Measurements from ENCODE around the gene ATF6. TPM values are rescaled to one million over a fixed set of nuclear protein-coding genes. Genes with fewer than 3 reads are reported as not detected.
"Not testable (repeated sequence)": the region's sequence is repeated elsewhere in the genome, so short reads cannot be mapped to it uniquely, and the experiment has no call there.

Gene ATF6
- total RNA-seq, 3 donors from 2014 or later = 31.0 to 56.1 (median 34.1) TPM

DNA sequence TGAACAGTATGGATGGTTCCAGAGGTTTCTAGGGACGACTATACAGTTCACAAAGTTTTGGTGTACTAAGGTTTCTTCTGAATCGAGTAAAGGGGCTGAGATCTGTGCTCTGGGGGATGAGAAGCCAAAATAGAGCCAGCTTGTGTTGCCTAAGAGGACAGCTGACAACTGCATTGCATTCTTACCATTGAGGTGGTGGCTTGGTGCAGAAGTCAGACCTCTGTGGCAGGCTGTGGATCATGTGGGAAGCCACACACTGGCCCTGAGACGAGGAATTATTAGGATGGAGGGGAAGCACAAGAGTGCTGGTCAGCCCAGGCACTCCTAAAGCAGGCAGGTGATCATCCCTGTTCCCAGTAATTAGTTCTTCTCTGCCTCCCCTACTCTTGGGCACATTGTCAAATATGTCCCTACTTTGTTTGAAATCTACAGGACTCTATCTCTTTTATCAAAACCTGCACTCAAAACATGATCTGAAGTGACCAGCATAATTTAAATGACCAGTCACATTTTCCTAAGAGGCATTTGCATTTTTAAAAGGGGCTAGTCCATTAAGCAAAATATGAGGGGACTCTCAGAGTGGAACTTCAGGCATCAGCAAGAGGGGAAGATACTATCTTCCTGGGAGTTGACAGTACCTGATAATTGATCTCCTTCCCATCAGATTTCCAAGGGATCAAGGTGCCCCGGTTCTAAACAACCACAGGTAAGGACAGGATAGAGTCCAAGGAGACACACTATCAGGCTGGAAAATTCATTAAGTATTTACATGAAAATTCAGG is 45.0 kb upstream of the ATF6 start, which contains the start of gene FCRLB:
FCRLB (plus strand) TSS at position 589 of the 782 bp plus-strand sequence. CDS start 1,129 bp downstream, outside the sequence.
- intact Hi-C loops (cut with DNase I; ENCODE audit: low total_unique reads) = no loop called here
- TF ChIP-seq POLR2A (IDR thresholded peaks at IDR 0.05) = no peak
- no peak for TF ChIP-seq POLR2AphosphoS5 (IDR thresholded peaks at IDR 0.05)
- TF ChIP-seq, protein P1, sequence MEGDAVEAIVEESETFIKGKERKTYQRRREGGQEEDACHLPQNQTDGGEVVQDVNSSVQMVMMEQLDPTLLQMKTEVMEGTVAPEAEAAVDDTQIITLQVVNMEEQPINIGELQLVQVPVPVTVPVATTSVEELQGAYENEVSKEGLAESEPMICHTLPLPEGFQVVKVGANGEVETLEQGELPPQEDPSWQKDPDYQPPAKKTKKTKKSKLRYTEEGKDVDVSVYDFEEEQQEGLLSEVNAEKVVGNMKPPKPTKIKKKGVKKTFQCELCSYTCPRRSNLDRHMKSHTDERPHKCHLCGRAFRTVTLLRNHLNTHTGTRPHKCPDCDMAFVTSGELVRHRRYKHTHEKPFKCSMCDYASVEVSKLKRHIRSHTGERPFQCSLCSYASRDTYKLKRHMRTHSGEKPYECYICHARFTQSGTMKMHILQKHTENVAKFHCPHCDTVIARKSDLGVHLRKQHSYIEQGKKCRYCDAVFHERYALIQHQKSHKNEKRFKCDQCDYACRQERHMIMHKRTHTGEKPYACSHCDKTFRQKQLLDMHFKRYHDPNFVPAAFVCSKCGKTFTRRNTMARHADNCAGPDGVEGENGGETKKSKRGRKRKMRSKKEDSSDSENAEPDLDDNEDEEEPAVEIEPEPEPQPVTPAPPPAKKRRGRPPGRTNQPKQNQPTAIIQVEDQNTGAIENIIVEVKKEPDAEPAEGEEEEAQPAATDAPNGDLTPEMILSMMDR (IDR thresholded peaks at IDR 0.05) = no peak
- Histone ChIP-seq H3K27ac (no peak within 1 kb of the TSS), H3K4me1 (no peaks in the 10 kb centered on the region), H3K9me3 (no peaks in the 10 kb centered on the region), H3K4me3 (no peak within 1 kb of the TSS), H3K36me3 (no peaks in the 10 kb centered on the region), H3K27me3 (no peaks in the 10 kb centered on the region)
- DNase-seq (ENCODE audit: low spot score in 2 of 2) = no peak

DNA sequence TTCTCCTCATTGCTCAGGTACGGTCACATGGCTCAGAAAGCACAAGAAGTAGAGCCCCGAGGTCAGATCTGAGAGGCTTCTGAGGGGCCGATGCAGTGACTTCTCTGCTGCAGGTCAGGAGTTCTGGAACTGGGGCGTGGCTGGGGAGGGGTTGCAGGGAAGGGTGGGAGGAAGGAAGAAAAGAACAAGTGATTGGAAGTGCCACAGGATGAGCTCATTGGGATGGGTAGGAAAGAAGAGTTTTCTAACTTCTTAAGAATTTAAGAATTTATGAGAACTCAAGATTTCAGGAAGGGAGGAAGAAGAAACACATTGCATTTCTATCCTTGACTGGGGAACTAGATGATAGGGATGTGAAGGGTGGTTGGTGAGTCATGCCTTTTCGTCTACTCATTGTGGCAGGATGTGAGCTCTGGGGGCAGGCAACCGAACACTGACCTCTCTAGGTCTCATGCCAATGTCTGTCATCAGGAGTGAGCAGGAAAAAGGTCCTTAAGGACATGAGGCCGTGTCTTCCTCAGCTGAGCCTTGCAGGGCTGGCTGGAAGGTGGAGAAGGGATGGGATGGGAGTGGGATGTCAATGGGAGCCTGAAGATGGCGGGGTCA is 44.3 kb upstream of the ATF6 start:
- intact Hi-C loops (cut with DNase I; ENCODE audit: low total_unique reads) = no loop called here
- H3K4me3 ChIP-seq = no peak overlapping the region
- H3K27me3 ChIP-seq = no peaks in the 10 kb centered on the region
- TF ChIP-seq POLR2AphosphoS5 (IDR thresholded peaks at IDR 0.05) (no peak), POLR2A (IDR thresholded peaks at IDR 0.05) (no peak)
- TF ChIP-seq, protein P1 (IDR thresholded peaks at IDR 0.05) = no peak
- H3K9me3 ChIP-seq = no peaks in the 10 kb centered on the region
- H3K4me1 ChIP-seq = no peaks in the 10 kb centered on the region
- H3K36me3 ChIP-seq = no peaks in the 10 kb centered on the region
- DNase-seq (ENCODE audit: low spot score in 2 of 2) = no peak
- H3K27ac ChIP-seq = no peak overlapping the region

DNA sequence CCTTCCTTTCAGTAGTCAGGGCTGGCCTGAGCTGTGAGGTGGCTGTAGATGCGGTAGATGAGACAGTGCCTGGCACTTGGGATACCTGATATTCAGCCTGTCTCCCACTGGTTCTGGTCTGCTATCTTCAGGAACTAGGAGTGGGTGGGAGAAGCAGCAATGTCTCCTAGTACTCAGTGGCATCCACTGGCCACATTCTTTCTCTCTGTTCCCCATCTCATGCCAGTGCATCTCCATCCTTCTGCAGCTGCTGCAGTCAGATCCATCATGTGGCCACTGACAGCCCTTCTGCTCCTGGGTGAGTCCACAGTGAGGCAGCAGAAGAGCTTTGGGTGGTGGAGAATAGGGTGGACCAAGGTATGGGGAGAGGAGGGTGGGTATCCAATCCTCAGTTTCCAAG is 43.7 kb upstream of the ATF6 start:
- no peak for TF ChIP-seq POLR2AphosphoS5 (IDR thresholded peaks at IDR 0.05)
- TF ChIP-seq POLR2A (IDR thresholded peaks at IDR 0.05) = no peak
- TF ChIP-seq, protein P1 (IDR thresholded peaks at IDR 0.05) = no peak
- Histone ChIP-seq H3K9me3 (no peaks in the 10 kb centered on the region), H3K36me3 (no peaks in the 10 kb centered on the region), H3K27ac (no peak overlapping the region), H3K27me3 (no peaks in the 10 kb centered on the region), H3K4me1 (no peaks in the 10 kb centered on the region), H3K4me3 (no peak overlapping the region)
- DNase-seq (ENCODE audit: low spot score in 2 of 2) = no peak
- intact Hi-C loops (cut with DNase I; ENCODE audit: low total_unique reads) = no loop called here

DNA sequence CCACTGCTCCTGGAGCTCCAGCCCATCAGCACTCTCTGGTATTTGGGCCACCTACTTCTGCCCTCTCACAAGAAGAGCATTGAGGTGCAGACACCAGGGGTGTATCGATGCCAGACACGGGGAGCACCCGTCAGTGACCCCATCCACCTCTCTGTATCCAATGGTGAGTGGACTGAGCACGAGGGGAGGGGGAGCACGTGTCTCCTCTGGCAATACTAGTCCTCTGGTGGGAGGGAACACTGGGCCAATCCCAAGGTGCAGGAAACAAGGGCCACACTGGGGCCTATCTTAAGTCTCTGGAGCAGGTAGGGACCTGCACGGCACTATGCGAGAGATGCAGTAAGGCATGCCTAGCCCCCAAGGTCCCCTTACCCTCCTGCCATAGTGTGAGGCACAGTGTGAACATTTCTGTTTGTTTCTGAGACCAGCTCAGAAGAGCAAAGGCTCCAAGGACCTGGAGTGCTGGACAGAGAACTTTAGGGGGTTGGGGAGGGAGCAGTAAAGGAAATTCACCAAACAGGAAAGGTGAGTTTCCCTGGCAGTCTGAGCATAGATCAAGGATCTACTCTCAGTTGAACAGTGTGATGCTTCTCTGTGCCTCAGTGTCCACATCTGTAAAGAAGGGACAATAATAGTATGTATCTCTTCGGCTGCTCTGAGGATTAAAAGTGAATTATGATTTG is 42.5 kb upstream of the ATF6 start:
- no peak for DNase-seq (ENCODE audit: low spot score in 2 of 2)
- TF ChIP-seq POLR2A (IDR thresholded peaks at IDR 0.05) = no peak
- TF ChIP-seq, protein P1 (IDR thresholded peaks at IDR 0.05) = no peak
- no peak for TF ChIP-seq POLR2AphosphoS5 (IDR thresholded peaks at IDR 0.05)
- Histone ChIP-seq H3K36me3 (no peaks in the 10 kb centered on the region), H3K27ac (no peak overlapping the region), H3K9me3 (no peaks in the 10 kb centered on the region), H3K4me1 (no peaks in the 10 kb centered on the region), H3K27me3 (no peaks in the 10 kb centered on the region), H3K4me3 (no peak overlapping the region)
- intact Hi-C loops (cut with DNase I; ENCODE audit: low total_unique reads) = no loop called here

DNA sequence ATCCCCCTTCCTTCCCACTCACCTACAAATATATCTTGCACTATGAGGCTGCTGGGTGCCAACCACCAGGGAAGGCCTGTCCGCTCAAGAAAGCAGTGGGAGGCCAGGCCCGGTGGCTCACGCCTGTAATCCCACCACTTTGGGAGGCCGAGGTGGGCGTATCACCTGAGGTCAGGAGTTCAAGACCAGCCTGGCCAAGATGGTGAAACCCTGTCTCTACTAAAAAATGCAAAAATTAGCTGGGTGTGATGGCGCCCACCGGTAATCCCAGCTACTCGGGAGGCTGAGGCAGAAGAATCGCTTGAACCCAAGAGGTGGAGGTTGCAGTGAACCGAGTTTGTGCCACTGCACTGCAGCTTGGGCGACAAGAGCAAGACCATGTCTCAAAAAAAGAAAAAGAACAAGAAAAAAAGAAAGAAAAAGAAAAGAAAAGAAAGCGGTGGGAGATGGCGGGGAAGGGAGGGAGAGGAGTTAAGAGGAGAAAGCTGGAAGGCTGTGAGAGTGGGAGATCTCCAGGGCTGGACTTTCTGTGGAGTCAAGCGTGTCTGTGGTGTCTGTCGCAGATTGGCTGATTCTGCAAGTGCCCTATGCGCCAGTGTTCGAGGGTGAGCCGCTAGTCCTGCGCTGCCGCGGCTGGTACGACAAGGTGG is 40.7 kb upstream of the ATF6 start:
- H3K9me3 ChIP-seq; DNase-seq (ENCODE audit: low spot score in 2 of 2); H3K4me1 ChIP-seq; intact Hi-C loops (cut with DNase I; ENCODE audit: low total_unique reads); H3K27me3 ChIP-seq; H3K36me3 ChIP-seq: not testable (repeated sequence)
- peak overlapping the region; percentile 83 to 87 (median 86) for H3K4me3 ChIP-seq
- H3K27ac ChIP-seq = peak overlapping the region; percentile 86 to 92

All from breast epithelium (tissue), 4 donors.